K562 (cell line): ENCODE results near the gene CNPPD1. TPM values are rescaled to one million over a fixed set of nuclear protein-coding genes. Genes with fewer than 3 reads are reported as not detected.

Experiments used
- FOSL1 ChIP-seq: fragments of 200-800 bp; sonication (Bioruptor generic); conservative IDR thresholded peaks from 2 replicates; pipeline ENCODE4 v1.6.1; 2016; ENCODE audit warnings: missing genetic modification characterization, missing compliant biosample characterization
- JUNB ChIP-seq: fragments of 450-650 bp; formaldehyde crosslinking; conservative IDR thresholded peaks from 2 replicates; pipeline ENCODE4 v1.4.0; 2020; ENCODE audit warnings: mild to moderate bottlenecking
- KDM2B ChIP-seq: fragments of 250-450 bp; sonication (Bioruptor Pico); IDR thresholded peaks from 2 replicates; pipeline ENCODE4 v1.8.0; 2021; ENCODE audit warnings: mild to moderate bottlenecking, moderate library complexity
- LCOR ChIP-seq: sonication (generic); formaldehyde crosslinking; IDR thresholded peaks from 2 replicates; pipeline ENCODE4 v1.8.0; 2022; ENCODE audit warnings: mild to moderate bottlenecking, missing genetic modification reagents
- MEF2A ChIP-seq: IDR thresholded peaks from 2 replicates; pipeline ENCODE4 v1.6.1; 2011; ENCODE audit warnings: low read depth, mild to moderate bottlenecking, low read length, moderate library complexity; ENCODE audit not compliant: control insufficient read depth
- PCBP2 ChIP-seq: fragments of 200-400 bp; formaldehyde crosslinking; IDR thresholded peaks from 2 replicates; pipeline ENCODE4 v1.6.1; 2018; ENCODE audit warnings: low read length, low read depth, mild to moderate bottlenecking, moderate library complexity; ENCODE audit not compliant: poor library complexity, severe bottlenecking
- PTBP1 ChIP-seq: fragments of 200-400 bp; formaldehyde crosslinking; IDR thresholded peaks from 2 replicates; pipeline ENCODE4 v1.6.1; 2017; ENCODE audit warnings: low read depth, low read length
- SPI1 ChIP-seq: IDR thresholded peaks from 2 replicates; pipeline ENCODE4 v1.6.1; 2011; ENCODE audit warnings: low read depth, low read length, control low read depth, borderline replicate concordance
- TFAM ChIP-seq: fragments of 250-450 bp; sonication (Bioruptor Pico); conservative IDR thresholded peaks from 2 replicates; pipeline ENCODE4 v1.5.0; 2021; ENCODE audit warnings: mild to moderate bottlenecking, moderate library complexity
- ZNF140 ChIP-seq: fragments of 250-450 bp; sonication (Bioruptor Pico); IDR thresholded peaks from 2 replicates; pipeline ENCODE4 v1.8.0; 2021; ENCODE audit warnings: moderate library complexity, mild to moderate bottlenecking, inconsistent platforms
- polyA plus RNA-seq, 8 experiments: library from polyadenylated mRNA; depleted of rRNA in 4 of 8; stranded (reverse) in 5 of 8; unstranded in 3 of 8; fragments of >200 nt; fragmentation: Nextera tagmentation in 2 of 8; fragmentation: Illumina TruSeq in 1 of 8; extraction: Ambion mirVana in 2 of 8; extraction: Trizol in 1 of 8; gene quantifications; 2 replicates each; pipeline versions ENCODE4 v1.2.1 to v1.2.3, GENCODE V29; 2011 to 2014; ENCODE audit warnings: inconsistent platforms in 1 of 8, missing spikeins in 1 of 8
- total RNA-seq, 7 experiments: library from RNA; depleted of rRNA in 6 of 7; stranded (reverse); fragments of >200 nt in 6 of 7; fragmentation: Illumina TruSeq in 2 of 7; extraction: Trizol in 2 of 7; gene quantifications; 2 replicates each; pipeline versions ENCODE4 v1.2.1 to v1.2.3, GENCODE V29; 2011 to 2021; ENCODE audit warnings: low replicate concordance in 1 of 7
- TF ChIP-seq, protein P1 (sequence below), 2 experiments: fragments of 450-650 bp in 1 of 2; sonication (generic) in 1 of 2; formaldehyde crosslinking in 1 of 2; IDR thresholded peaks; 2 replicates each; pipeline versions ENCODE4 v1.7.1 to v1.9.0; 2016 to 2022; ENCODE audit warnings: inconsistent platforms in 1 of 2, mild to moderate bottlenecking in 1 of 2, missing genetic modification reagents in 1 of 2
- TF ChIP-seq, protein P2 (sequence below): sonication (generic); formaldehyde crosslinking; IDR thresholded peaks from 2 replicates; pipeline ENCODE4 v1.8.0; 2022; ENCODE audit warnings: mild to moderate bottlenecking, missing genetic modification reagents
- TF ChIP-seq, protein P3 (sequence below): fragments of 150-350 bp; IDR thresholded peaks from 2 replicates; pipeline ENCODE4 v1.6.1; 2014; ENCODE audit warnings: low read depth, mild to moderate bottlenecking, low read length, borderline replicate concordance

CNPPD1 gene
- total and polyA plus RNA-seq, 9 of the 15 experiments (the other 6 are each of a cell fraction or from before 2014, with no cell fraction given): 9.9 to 53.5 (median 27.0) TPM

DNA sequence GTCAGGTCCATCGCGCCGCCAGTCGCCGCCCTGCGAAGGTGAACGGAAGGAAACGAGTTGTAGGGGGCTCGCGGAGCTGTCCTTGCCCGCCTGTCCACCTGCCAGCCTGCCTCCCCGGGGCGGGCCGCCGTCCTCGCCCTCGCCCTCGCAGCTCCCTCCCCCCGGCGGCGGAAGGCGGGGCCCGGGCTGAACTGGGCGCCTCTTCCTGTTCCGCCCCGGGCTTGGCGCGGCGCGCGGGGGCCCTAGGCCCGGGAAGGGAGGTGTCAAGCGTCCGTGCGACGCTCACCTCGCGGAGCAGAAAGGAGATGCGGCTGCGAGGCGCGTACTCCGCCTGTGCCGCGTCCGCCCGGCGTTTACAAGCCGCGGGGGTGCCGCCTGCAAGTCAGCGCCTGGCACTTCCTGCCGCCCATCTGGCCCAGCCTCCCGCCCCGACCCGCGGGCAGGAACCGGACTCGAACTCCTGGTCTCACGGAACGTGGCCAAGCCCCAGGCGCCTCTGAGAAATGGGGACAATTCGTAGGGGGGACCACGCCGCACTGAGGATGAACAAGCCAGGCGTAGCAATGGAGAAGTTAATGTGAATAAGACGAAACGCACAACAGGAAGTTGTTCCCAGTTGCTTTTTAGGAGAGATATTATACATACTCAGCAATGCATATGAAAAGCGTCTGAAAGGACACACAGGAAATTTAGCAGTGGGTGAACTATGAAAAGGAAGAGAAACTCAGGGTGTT is at the start of gene CNPPD1 (continued):
- TF ChIP-seq, protein P1, sequence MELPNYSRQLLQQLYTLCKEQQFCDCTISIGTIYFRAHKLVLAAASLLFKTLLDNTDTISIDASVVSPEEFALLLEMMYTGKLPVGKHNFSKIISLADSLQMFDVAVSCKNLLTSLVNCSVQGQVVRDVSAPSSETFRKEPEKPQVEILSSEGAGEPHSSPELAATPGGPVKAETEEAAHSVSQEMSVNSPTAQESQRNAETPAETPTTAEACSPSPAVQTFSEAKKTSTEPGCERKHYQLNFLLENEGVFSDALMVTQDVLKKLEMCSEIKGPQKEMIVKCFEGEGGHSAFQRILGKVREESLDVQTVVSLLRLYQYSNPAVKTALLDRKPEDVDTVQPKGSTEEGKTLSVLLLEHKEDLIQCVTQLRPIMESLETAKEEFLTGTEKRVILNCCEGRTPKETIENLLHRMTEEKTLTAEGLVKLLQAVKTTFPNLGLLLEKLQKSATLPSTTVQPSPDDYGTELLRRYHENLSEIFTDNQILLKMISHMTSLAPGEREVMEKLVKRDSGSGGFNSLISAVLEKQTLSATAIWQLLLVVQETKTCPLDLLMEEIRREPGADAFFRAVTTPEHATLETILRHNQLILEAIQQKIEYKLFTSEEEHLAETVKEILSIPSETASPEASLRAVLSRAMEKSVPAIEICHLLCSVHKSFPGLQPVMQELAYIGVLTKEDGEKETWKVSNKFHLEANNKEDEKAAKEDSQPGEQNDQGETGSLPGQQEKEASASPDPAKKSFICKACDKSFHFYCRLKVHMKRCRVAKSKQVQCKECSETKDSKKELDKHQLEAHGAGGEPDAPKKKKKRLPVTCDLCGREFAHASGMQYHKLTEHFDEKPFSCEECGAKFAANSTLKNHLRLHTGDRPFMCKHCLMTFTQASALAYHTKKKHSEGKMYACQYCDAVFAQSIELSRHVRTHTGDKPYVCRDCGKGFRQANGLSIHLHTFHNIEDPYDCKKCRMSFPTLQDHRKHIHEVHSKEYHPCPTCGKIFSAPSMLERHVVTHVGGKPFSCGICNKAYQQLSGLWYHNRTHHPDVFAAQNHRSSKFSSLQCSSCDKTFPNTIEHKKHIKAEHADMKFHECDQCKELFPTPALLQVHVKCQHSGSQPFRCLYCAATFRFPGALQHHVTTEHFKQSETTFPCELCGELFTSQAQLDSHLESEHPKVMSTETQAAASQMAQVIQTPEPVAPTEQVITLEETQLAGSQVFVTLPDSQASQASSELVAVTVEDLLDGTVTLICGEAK (IDR thresholded peaks at IDR 0.05): peak; percentile 76
- TF ChIP-seq, protein P1 (CRISPR knock-in tag; IDR thresholded peaks at IDR 0.05): no peak
- TF ChIP-seq JUNB (CRISPR knock-in tag) (no peak), PTBP1 (no peak), FOSL1 (tag) (no peak), KDM2B (CRISPR knock-in tag) (no peak), PCBP2 (no peak), TFAM (no peak), LCOR (no peak; the same call in 1 of the 2 replicates), MEF2A (no peak), SPI1 (peak; percentile 64; the same call in 1 of the 2 replicates), ZNF140 (CRISPR knock-in tag) (no peak)
- TF ChIP-seq, protein P2, sequence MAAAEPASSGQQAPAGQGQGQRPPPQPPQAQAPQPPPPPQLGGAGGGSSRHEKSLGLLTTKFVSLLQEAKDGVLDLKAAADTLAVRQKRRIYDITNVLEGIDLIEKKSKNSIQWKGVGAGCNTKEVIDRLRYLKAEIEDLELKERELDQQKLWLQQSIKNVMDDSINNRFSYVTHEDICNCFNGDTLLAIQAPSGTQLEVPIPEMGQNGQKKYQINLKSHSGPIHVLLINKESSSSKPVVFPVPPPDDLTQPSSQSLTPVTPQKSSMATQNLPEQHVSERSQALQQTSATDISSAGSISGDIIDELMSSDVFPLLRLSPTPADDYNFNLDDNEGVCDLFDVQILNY (CRISPR knock-in tag): no peak
- TF ChIP-seq, protein P3, sequence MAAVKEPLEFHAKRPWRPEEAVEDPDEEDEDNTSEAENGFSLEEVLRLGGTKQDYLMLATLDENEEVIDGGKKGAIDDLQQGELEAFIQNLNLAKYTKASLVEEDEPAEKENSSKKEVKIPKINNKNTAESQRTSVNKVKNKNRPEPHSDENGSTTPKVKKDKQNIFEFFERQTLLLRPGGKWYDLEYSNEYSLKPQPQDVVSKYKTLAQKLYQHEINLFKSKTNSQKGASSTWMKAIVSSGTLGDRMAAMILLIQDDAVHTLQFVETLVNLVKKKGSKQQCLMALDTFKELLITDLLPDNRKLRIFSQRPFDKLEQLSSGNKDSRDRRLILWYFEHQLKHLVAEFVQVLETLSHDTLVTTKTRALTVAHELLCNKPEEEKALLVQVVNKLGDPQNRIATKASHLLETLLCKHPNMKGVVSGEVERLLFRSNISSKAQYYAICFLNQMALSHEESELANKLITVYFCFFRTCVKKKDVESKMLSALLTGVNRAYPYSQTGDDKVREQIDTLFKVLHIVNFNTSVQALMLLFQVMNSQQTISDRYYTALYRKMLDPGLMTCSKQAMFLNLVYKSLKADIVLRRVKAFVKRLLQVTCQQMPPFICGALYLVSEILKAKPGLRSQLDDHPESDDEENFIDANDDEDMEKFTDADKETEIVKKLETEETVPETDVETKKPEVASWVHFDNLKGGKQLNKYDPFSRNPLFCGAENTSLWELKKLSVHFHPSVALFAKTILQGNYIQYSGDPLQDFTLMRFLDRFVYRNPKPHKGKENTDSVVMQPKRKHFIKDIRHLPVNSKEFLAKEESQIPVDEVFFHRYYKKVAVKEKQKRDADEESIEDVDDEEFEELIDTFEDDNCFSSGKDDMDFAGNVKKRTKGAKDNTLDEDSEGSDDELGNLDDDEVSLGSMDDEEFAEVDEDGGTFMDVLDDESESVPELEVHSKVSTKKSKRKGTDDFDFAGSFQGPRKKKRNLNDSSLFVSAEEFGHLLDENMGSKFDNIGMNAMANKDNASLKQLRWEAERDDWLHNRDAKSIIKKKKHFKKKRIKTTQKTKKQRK: no peak
